ENCODE data around the gene NNT. TPM values are rescaled to one million over a fixed set of nuclear protein-coding genes. Genes with fewer than 3 reads are reported as not detected.
"Not testable (repeated sequence)": the region's sequence is repeated elsewhere in the genome, so short reads cannot be mapped to it uniquely, and the experiment has no call there.

NNT gene
- polyA plus RNA-seq, 1 donor, result 50.7 TPM

GRCh38 chr5:43664501-43665040, 61.6 kb downstream of the NNT start:
- peaks cover 14% of the 10 kb centered on the region for H3K9me3 ChIP-seq (ENCODE audit: control insufficient read depth, low read depth, low read length)
- H3K27ac ChIP-seq (ENCODE audit: low read length), result no peak overlapping the region
- no peaks in the 10 kb centered on the region for H3K4me1 ChIP-seq (ENCODE audit: control insufficient read depth, insufficient read depth, low read length)
- no peaks in the 10 kb centered on the region for H3K27me3 ChIP-seq (ENCODE audit: control insufficient read depth, insufficient read depth, low read length)
- no peak overlapping the region for H3K4me3 ChIP-seq (ENCODE audit: low read length)
- WGBS (ENCODE audit: insufficient coverage, low lambda C conversion rate), result 72% methylated on average over 2 of the region's 2 CpGs
- H3K36me3 ChIP-seq (ENCODE audit: control insufficient read depth, insufficient read depth, low read length), result peaks cover 6% of the 10 kb centered on the region
- no peak for DNase-seq

GRCh38 chr5:43665749-43666148, 62.8 kb downstream of the NNT start:
- H3K9me3 ChIP-seq (ENCODE audit: control insufficient read depth, low read depth, low read length), result peaks cover 14% of the 10 kb centered on the region
- H3K4me1 ChIP-seq (ENCODE audit: control insufficient read depth, insufficient read depth, low read length); DNase-seq; H3K27ac ChIP-seq (ENCODE audit: low read length); H3K36me3 ChIP-seq (ENCODE audit: control insufficient read depth, insufficient read depth, low read length); H3K4me3 ChIP-seq (ENCODE audit: low read length); H3K27me3 ChIP-seq (ENCODE audit: control insufficient read depth, insufficient read depth, low read length): not testable (repeated sequence)
- WGBS (ENCODE audit: insufficient coverage, low lambda C conversion rate), result no CpG with 5 or more reads among the region's 35 CpGs

- peaks cover 14% of the 10 kb centered on the region for H3K9me3 ChIP-seq (ENCODE audit: control insufficient read depth, low read depth, low read length)
- H3K36me3 ChIP-seq (ENCODE audit: control insufficient read depth, insufficient read depth, low read length); H3K27me3 ChIP-seq (ENCODE audit: control insufficient read depth, insufficient read depth, low read length); H3K27ac ChIP-seq (ENCODE audit: low read length); H3K4me1 ChIP-seq (ENCODE audit: control insufficient read depth, insufficient read depth, low read length); H3K4me3 ChIP-seq (ENCODE audit: low read length); DNase-seq: not testable (repeated sequence)
- no CpG with 5 or more reads among the region's 8 CpGs for WGBS (ENCODE audit: insufficient coverage, low lambda C conversion rate)
These were observed 63.7 kb downstream of the NNT start for GRCh38 chr5:43666728-43667127.

GRCh38 chr5:43667379-43667778, 64.4 kb downstream of the NNT start:
- not testable (repeated sequence) for H3K27me3 ChIP-seq (ENCODE audit: control insufficient read depth, insufficient read depth, low read length); DNase-seq; H3K36me3 ChIP-seq (ENCODE audit: control insufficient read depth, insufficient read depth, low read length); H3K4me1 ChIP-seq (ENCODE audit: control insufficient read depth, insufficient read depth, low read length); H3K27ac ChIP-seq (ENCODE audit: low read length); H3K4me3 ChIP-seq (ENCODE audit: low read length)
- no CpG with 5 or more reads among the region's 5 CpGs for WGBS (ENCODE audit: insufficient coverage, low lambda C conversion rate)
- peaks cover 14% of the 10 kb centered on the region for H3K9me3 ChIP-seq (ENCODE audit: control insufficient read depth, low read depth, low read length)

- H3K27me3 ChIP-seq (ENCODE audit: control insufficient read depth, insufficient read depth, low read length), result no peaks in the 10 kb centered on the region
- H3K9me3 ChIP-seq (ENCODE audit: control insufficient read depth, low read depth, low read length), result no peaks in the 10 kb centered on the region
- H3K4me1 ChIP-seq (ENCODE audit: control insufficient read depth, insufficient read depth, low read length), result no peaks in the 10 kb centered on the region
- no peak overlapping the region for H3K4me3 ChIP-seq (ENCODE audit: low read length)
- DNase-seq, result no peak
- no peak overlapping the region for H3K27ac ChIP-seq (ENCODE audit: low read length)
- peaks cover 4% of the 10 kb centered on the region for H3K36me3 ChIP-seq (ENCODE audit: control insufficient read depth, insufficient read depth, low read length)
These were observed 71.6 kb downstream of the NNT start for GRCh38 chr5:43674536-43674935.

GRCh38 chr5:43675357-43675756, 72.4 kb downstream of the NNT start:
- no peak for DNase-seq
- no peak overlapping the region for H3K27ac ChIP-seq (ENCODE audit: low read length)
- no peaks in the 10 kb centered on the region for H3K27me3 ChIP-seq (ENCODE audit: control insufficient read depth, insufficient read depth, low read length)
- H3K4me3 ChIP-seq (ENCODE audit: low read length), result no peak overlapping the region
- no peaks in the 10 kb centered on the region for H3K4me1 ChIP-seq (ENCODE audit: control insufficient read depth, insufficient read depth, low read length)
- WGBS (ENCODE audit: insufficient coverage, low lambda C conversion rate), result 94% methylated on average over 2 of the region's 3 CpGs
- no peaks in the 10 kb centered on the region for H3K9me3 ChIP-seq (ENCODE audit: control insufficient read depth, low read depth, low read length)
- peaks cover 6% of the 10 kb centered on the region for H3K36me3 ChIP-seq (ENCODE audit: control insufficient read depth, insufficient read depth, low read length)

GRCh38 chr5:43676083-43676840, 73.3 kb downstream of the NNT start:
- DNase-seq, result no peak
- no CpG with 5 or more reads among the region's 2 CpGs for WGBS (ENCODE audit: insufficient coverage, low lambda C conversion rate)
- Histone ChIP-seq H3K27ac (ENCODE audit: low read length) (no peak overlapping the region), H3K27me3 (ENCODE audit: control insufficient read depth, insufficient read depth, low read length) (no peaks in the 10 kb centered on the region), H3K4me3 (ENCODE audit: low read length) (no peak overlapping the region), H3K9me3 (ENCODE audit: control insufficient read depth, low read depth, low read length) (no peaks in the 10 kb centered on the region), H3K36me3 (ENCODE audit: control insufficient read depth, insufficient read depth, low read length) (peaks cover 8% of the 10 kb centered on the region), H3K4me1 (ENCODE audit: control insufficient read depth, insufficient read depth, low read length) (no peaks in the 10 kb centered on the region)

GRCh38 chr5:43677253-43677652, 74.3 kb downstream of the NNT start:
- no peaks in the 10 kb centered on the region for H3K9me3 ChIP-seq (ENCODE audit: control insufficient read depth, low read depth, low read length)
- H3K4me3 ChIP-seq (ENCODE audit: low read length), result no peak overlapping the region
- H3K27ac ChIP-seq (ENCODE audit: low read length), result no peak overlapping the region
- DNase-seq, result no peak
- H3K27me3 ChIP-seq (ENCODE audit: control insufficient read depth, insufficient read depth, low read length), result no peaks in the 10 kb centered on the region
- H3K4me1 ChIP-seq (ENCODE audit: control insufficient read depth, insufficient read depth, low read length), result no peaks in the 10 kb centered on the region
- peaks cover 9% of the 10 kb centered on the region for H3K36me3 ChIP-seq (ENCODE audit: control insufficient read depth, insufficient read depth, low read length)
- WGBS (ENCODE audit: insufficient coverage, low lambda C conversion rate), result 100% methylated on average over 3 of the region's 4 CpGs

- no peak for DNase-seq
- peaks cover 11% of the 10 kb centered on the region for H3K36me3 ChIP-seq (ENCODE audit: control insufficient read depth, insufficient read depth, low read length)
- 84% methylated on average over 3 of the region's 3 CpGs for WGBS (ENCODE audit: insufficient coverage, low lambda C conversion rate)
These were observed 76.2 kb downstream of the NNT start for GRCh38 chr5:43679214-43679613.

GRCh38 chr5:43680286-43680685, 77.3 kb downstream of the NNT start:
- peaks cover 13% of the 10 kb centered on the region for H3K36me3 ChIP-seq (ENCODE audit: control insufficient read depth, insufficient read depth, low read length)
- 70% methylated on average over 2 of the region's 4 CpGs for WGBS (ENCODE audit: insufficient coverage, low lambda C conversion rate)
- no peaks in the 10 kb centered on the region for H3K4me1 ChIP-seq (ENCODE audit: control insufficient read depth, insufficient read depth, low read length)
- H3K9me3 ChIP-seq (ENCODE audit: control insufficient read depth, low read depth, low read length), result no peaks in the 10 kb centered on the region
- no peak overlapping the region for H3K27ac ChIP-seq (ENCODE audit: low read length)
- H3K27me3 ChIP-seq (ENCODE audit: control insufficient read depth, insufficient read depth, low read length), result no peaks in the 10 kb centered on the region
- no peak overlapping the region for H3K4me3 ChIP-seq (ENCODE audit: low read length)
- DNase-seq, result no peak

More at GRCh38 chr5:43679214-43679613, 76.2 kb downstream of the NNT start:
- Histone ChIP-seq H3K4me3 (ENCODE audit: low read length) (no peak overlapping the region), H3K9me3 (ENCODE audit: control insufficient read depth, low read depth, low read length) (no peaks in the 10 kb centered on the region), H3K27ac (ENCODE audit: low read length) (no peak overlapping the region), H3K27me3 (ENCODE audit: control insufficient read depth, insufficient read depth, low read length) (no peaks in the 10 kb centered on the region), H3K4me1 (ENCODE audit: control insufficient read depth, insufficient read depth, low read length) (no peaks in the 10 kb centered on the region)

Data from large intestine (tissue), 3 donors.